Stimulated activated memory B cell treated with anti-CD40 and anti-IgM and Interleukin-4, amounts not matched to agents 10 μg/mL and 1 μg/mL and 100 μg/mL, for 72 hours (primary cell): Measurements from ENCODE around the gene ZNF512.
A peak's percentile ranks its signal among the peaks of the same experiment; 100 is the strongest.
"Not testable (repeated sequence)": the region's sequence is repeated elsewhere in the genome, so short reads cannot be mapped to it uniquely, and the experiment has no call there.

ENCODE experiments used
- ATAC-seq: fragments of 150-1000 bp; cut with Tn5 transposase; 2 replicates; pipeline ENCODE4 v1.10.0; 2021
- H3K27ac Mint-ChIP-seq: one replicate; pipeline ENCODE4 v1.8.0; 2022; ENCODE audit warnings: mild to moderate bottlenecking, mixed read lengths
- H3K27me3 Mint-ChIP-seq: one replicate; pipeline ENCODE4 v1.8.0; 2022; ENCODE audit warnings: mixed read lengths
- H3K36me3 Mint-ChIP-seq: one replicate; pipeline ENCODE4 v1.8.0; 2022; ENCODE audit warnings: mixed read lengths
- H3K4me1 Mint-ChIP-seq: one replicate; pipeline ENCODE4 v1.8.0; 2022; ENCODE audit warnings: mixed read lengths
- H3K4me3 Mint-ChIP-seq: one replicate; pipeline ENCODE4 v1.8.0; 2022; ENCODE audit warnings: mild to moderate bottlenecking, moderate library complexity, mixed read lengths
- H3K9me3 Mint-ChIP-seq: one replicate; pipeline ENCODE4 v1.8.0; 2022; ENCODE audit warnings: mixed read lengths

Gene ZNF512

GRCh38 chr2:27596627-27597026 lies 13.8 kb downstream of the ZNF512 start:
- Mint-ChIP-seq H3K36me3 (peaks cover 64% of the 10 kb centered on the region), H3K4me3 (no peak overlapping the region), H3K4me1 (peaks cover 19% of the 10 kb centered on the region), H3K9me3 (peaks cover 3% of the 10 kb centered on the region), H3K27me3 (no peaks in the 10 kb centered on the region), H3K27ac (no peak overlapping the region)
- no peak for ATAC-seq

- H3K36me3 Mint-ChIP-seq: peaks cover 63% of the 10 kb centered on the region
- no peak for ATAC-seq
- no peak overlapping the region for H3K4me3 Mint-ChIP-seq
Observed at GRCh38 chr2:27606611-27607010, 23.8 kb downstream of the ZNF512 start.

DNA sequence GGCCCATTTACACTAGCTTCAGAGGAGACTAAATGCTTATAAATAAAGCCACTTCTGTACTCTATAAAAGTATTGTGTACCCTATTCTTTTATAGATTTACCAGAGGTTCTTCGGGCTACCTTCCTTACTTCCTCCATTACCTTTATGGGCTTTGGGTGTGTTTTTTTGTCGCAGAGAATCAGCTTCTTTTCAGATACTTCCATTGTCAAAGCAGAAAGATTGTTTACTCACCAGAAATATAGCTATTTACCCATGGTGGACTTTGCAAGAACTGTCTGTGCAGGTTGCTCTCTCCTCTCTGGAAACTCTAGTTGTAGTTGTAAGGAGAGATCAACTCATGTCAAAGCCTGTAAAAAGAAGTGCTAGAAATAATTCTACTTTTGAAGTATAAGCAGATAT lies 31.1 kb downstream of the ZNF512 start:
- H3K36me3 Mint-ChIP-seq: peaks cover 52% of the 10 kb centered on the region

More at GRCh38 chr2:27606611-27607010, 23.8 kb downstream of the ZNF512 start:
- Mint-ChIP-seq H3K27ac (no peak overlapping the region), H3K9me3 (no peaks in the 10 kb centered on the region), H3K27me3 (no peaks in the 10 kb centered on the region), H3K4me1 (no peaks in the 10 kb centered on the region)

DNA sequence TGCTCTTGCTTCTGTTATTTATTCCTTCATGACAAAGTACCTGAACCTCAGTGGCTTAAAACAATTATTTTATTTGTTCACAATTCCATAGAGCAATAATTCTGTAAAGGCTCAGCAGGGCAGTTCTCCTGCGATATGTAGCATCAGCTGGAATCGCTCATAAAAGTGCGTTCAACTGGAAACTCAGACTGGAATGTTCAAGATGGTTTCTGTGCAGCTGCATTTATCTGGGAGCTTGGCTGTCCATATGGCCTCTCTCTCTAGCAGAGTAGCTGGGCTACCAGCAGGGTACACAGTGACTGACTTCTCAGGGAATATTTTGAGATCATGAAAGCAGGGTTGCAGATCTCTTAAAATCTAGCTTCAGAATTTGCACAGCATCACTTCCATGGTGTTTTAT lies 32.5 kb downstream of the ZNF512 start:
- Mint-ChIP-seq H3K27ac (no peak overlapping the region), H3K4me3 (no peak overlapping the region), H3K36me3 (peaks cover 60% of the 10 kb centered on the region), H3K4me1 (no peaks in the 10 kb centered on the region), H3K9me3 (no peaks in the 10 kb centered on the region), H3K27me3 (no peaks in the 10 kb centered on the region)
- no peak for ATAC-seq

More for the DNA sequence above, 31.1 kb downstream of the ZNF512 start:
- Mint-ChIP-seq H3K27ac (no peak overlapping the region), H3K4me3 (no peak overlapping the region), H3K9me3 (no peaks in the 10 kb centered on the region), H3K4me1 (no peaks in the 10 kb centered on the region), H3K27me3 (no peaks in the 10 kb centered on the region)
- ATAC-seq: no peak

DNA sequence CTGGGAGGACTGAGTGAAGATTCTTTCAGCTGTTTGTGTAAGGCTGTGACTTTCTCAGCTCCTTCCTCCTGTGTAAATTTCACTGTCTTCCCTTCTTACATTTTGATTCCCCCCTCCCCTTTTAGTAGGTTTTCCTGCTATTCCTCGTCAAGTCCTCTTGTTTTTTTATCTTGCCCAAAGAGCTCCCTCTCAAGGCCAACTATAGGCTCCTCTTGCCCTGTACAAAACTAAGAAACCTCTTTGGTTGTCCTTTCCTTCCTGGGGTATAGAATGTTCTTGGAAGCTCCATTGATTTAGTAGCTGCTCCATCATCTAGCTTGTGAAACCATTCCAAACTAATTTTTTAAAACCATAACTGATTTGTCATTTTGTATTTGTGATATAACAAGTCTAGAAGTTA lies 38.7 kb downstream of the ZNF512 start:
- no peaks in the 10 kb centered on the region for H3K9me3 Mint-ChIP-seq
- no peaks in the 10 kb centered on the region for H3K4me1 Mint-ChIP-seq
- no peaks in the 10 kb centered on the region for H3K27me3 Mint-ChIP-seq
- H3K36me3 Mint-ChIP-seq: peaks cover 69% of the 10 kb centered on the region
- ATAC-seq: no peak
- H3K27ac Mint-ChIP-seq: peak overlapping the region; percentile 66
- H3K4me3 Mint-ChIP-seq: no peak overlapping the region

- H3K4me1 Mint-ChIP-seq: no peaks in the 10 kb centered on the region
- H3K27me3 Mint-ChIP-seq: no peaks in the 10 kb centered on the region
- H3K4me3 Mint-ChIP-seq: no peak overlapping the region
- H3K9me3 Mint-ChIP-seq: no peaks in the 10 kb centered on the region
- no peak for ATAC-seq
- H3K36me3 Mint-ChIP-seq: peaks cover 59% of the 10 kb centered on the region
- no peak overlapping the region for H3K27ac Mint-ChIP-seq
Observed at GRCh38 chr2:27622921-27623384, 40.1 kb downstream of the ZNF512 start.

GRCh38 chr2:27624943-27625342 lies 42.1 kb downstream of the ZNF512 start:
- Mint-ChIP-seq H3K4me3 (no peak overlapping the region), H3K36me3 (peaks cover 48% of the 10 kb centered on the region), H3K4me1 (no peaks in the 10 kb centered on the region), H3K9me3 (no peaks in the 10 kb centered on the region), H3K27ac (no peak overlapping the region), H3K27me3 (no peaks in the 10 kb centered on the region)
- no peak for ATAC-seq

DNA sequence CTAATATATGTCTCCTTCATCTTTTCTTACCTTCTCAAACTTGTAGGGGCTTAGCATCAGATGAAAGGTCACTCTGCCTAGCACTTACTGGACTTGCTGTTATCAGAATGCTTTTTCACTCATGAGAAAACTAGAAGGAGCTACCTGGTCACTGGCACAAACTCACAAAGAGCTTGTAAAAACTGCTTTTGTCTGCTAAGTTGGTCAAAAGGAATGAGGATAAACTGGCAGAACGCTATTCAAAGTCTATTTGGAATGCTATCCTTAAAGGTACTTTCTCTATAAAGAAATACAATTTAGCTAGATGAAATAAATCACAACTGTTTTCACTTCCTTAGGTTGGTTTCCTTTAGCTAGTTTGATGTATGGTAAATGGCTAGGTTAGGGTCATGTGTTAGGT lies 43.5 kb downstream of the ZNF512 start:
- not testable (repeated sequence) for H3K4me3 Mint-ChIP-seq, H3K27me3 Mint-ChIP-seq, H3K4me1 Mint-ChIP-seq, H3K27ac Mint-ChIP-seq, ATAC-seq, H3K9me3 Mint-ChIP-seq
- H3K36me3 Mint-ChIP-seq: peaks cover 40% of the 10 kb centered on the region

- ATAC-seq, H3K4me3 Mint-ChIP-seq, H3K27ac Mint-ChIP-seq, H3K9me3 Mint-ChIP-seq, H3K4me1 Mint-ChIP-seq, H3K27me3 Mint-ChIP-seq: not testable (repeated sequence)
- H3K36me3 Mint-ChIP-seq: peaks cover 37% of the 10 kb centered on the region
Observed at GRCh38 chr2:27626921-27627320, 44.1 kb downstream of the ZNF512 start.

GRCh38 chr2:27627963-27628766 lies 45.3 kb downstream of the ZNF512 start:
- Mint-ChIP-seq H3K4me1 (no peaks in the 10 kb centered on the region), H3K36me3 (peaks cover 32% of the 10 kb centered on the region), H3K27ac (no peak overlapping the region), H3K9me3 (no peaks in the 10 kb centered on the region), H3K4me3 (no peak overlapping the region), H3K27me3 (no peaks in the 10 kb centered on the region)
- ATAC-seq: peak; percentile 50

GRCh38 chr2:27628767-27629709 lies 46.2 kb downstream of the ZNF512 start, which contains the start of the genes CCDC121 and GPN1:
CCDC121 (minus strand) TSS chr2:27629012; CDS start chr2:27627799, 1,213 bp downstream.
GPN1 (plus strand) TSS chr2:27629050; CDS start chr2:27629059, 9 bp downstream.
- no peaks in the 10 kb centered on the region for H3K9me3 Mint-ChIP-seq
- H3K27me3 Mint-ChIP-seq: no peaks in the 10 kb centered on the region
- no peaks in the 10 kb centered on the region for H3K4me1 Mint-ChIP-seq
- H3K27ac Mint-ChIP-seq: no peak within 1 kb of the TSS
- H3K4me3 Mint-ChIP-seq: no peak within 1 kb of the TSS
- peak; percentile 100 for ATAC-seq
- H3K36me3 Mint-ChIP-seq: peaks cover 30% of the 10 kb centered on the region

DNA sequence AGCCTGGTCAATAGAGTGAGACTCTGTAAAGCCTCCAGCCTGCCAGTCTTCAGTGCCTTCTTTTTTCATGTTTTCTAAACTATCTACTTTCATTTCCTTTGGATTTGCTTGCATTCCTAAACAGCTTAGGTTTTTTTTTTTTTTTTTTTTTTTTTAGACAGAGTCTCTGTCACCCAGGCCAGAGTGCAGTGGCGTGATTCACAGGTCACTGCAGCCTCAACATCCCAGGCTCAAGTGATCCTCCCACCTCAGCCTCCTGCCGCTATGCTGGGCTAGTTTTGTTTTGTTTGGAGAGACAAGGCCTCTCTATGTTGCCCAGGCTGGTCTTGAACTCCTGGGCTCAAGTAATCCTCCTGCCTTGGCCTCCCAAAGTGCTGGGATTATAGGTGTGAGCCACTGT lies 47.4 kb downstream of the ZNF512 start:
- not testable (repeated sequence) for H3K27me3 Mint-ChIP-seq, ATAC-seq, H3K4me1 Mint-ChIP-seq, H3K27ac Mint-ChIP-seq, H3K9me3 Mint-ChIP-seq, H3K4me3 Mint-ChIP-seq
- peaks cover 33% of the 10 kb centered on the region for H3K36me3 Mint-ChIP-seq

DNA sequence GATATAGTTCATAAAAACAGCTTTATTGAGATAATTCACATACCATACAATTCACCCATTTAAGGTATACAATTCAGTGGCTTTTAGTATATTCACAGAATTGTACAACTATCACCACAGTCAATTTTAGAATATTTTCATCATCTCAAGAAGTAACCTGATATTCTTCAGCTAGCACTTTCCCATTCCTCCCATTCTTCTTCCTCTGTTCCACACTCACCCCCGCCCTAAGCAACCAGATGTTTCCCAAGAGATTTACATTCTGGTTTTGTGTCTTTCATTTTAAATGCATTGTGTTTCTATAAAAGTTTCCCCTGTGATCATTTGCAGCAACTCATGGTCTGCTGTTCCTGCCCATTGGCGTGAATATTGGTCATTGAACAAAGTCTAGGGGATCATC lies 51.4 kb downstream of the ZNF512 start:
- peaks cover 52% of the 10 kb centered on the region for H3K36me3 Mint-ChIP-seq
- H3K9me3 Mint-ChIP-seq: no peaks in the 10 kb centered on the region

GRCh38 chr2:27636766-27637165 lies 53.9 kb downstream of the ZNF512 start:
- H3K4me3 Mint-ChIP-seq: no peak overlapping the region
- no peaks in the 10 kb centered on the region for H3K27me3 Mint-ChIP-seq
- H3K36me3 Mint-ChIP-seq: peaks cover 66% of the 10 kb centered on the region
- no peaks in the 10 kb centered on the region for H3K9me3 Mint-ChIP-seq
- no peak for ATAC-seq
- H3K4me1 Mint-ChIP-seq: no peaks in the 10 kb centered on the region
- H3K27ac Mint-ChIP-seq: no peak overlapping the region

More for the DNA sequence above, 51.4 kb downstream of the ZNF512 start:
- Mint-ChIP-seq H3K4me1 (no peaks in the 10 kb centered on the region), H3K27me3 (no peaks in the 10 kb centered on the region), H3K27ac (no peak overlapping the region), H3K4me3 (no peak overlapping the region)
- no peak for ATAC-seq

GRCh38 chr2:27638037-27638637 lies 55.3 kb downstream of the ZNF512 start:
- Mint-ChIP-seq H3K36me3 (peaks cover 66% of the 10 kb centered on the region), H3K4me1 (no peaks in the 10 kb centered on the region), H3K4me3 (no peak overlapping the region), H3K27me3 (no peaks in the 10 kb centered on the region), H3K27ac (no peak overlapping the region), H3K9me3 (no peaks in the 10 kb centered on the region)
- no peak for ATAC-seq
